HepG2 (cell line): ENCODE measurements around the gene LAMC3.

Source experiments
- ARNTL ChIP-seq: sonication (generic); formaldehyde crosslinking; IDR thresholded peaks from 2 replicates; pipeline ENCODE4 v1.4.0; 2020; ENCODE audit warnings: mild to moderate bottlenecking, missing genetic modification reagents
- ATF7-NPFF ChIP-seq: sonication (generic); formaldehyde crosslinking; IDR thresholded peaks from 2 replicates; pipeline ENCODE4 v1.8.1; 2023; ENCODE audit warnings: mild to moderate bottlenecking, low read depth, missing genetic modification reagents, moderate library complexity
- BCL6 ChIP-seq: IDR thresholded peaks from 2 replicates; pipeline ENCODE4 v1.6.1; 2016; ENCODE audit warnings: missing genetic modification reagents, missing compliant biosample characterization
- CEBPB ChIP-seq: IDR thresholded peaks from 2 replicates; pipeline ENCODE4 v1.6.1; 2011; ENCODE audit warnings: low read depth, low read length, improper control_type of control experiment, borderline replicate concordance
- CTCF ChIP-seq: sonication (generic); formaldehyde crosslinking; IDR thresholded peaks from 2 replicates; pipeline ENCODE4 v1.5.0; 2020; ENCODE audit warnings: mild to moderate bottlenecking, missing genetic modification reagents, moderate library complexity
- MTA3 ChIP-seq: sonication (generic); formaldehyde crosslinking; IDR thresholded peaks from 2 replicates; pipeline ENCODE4 v1.4.0; 2020; ENCODE audit warnings: missing genetic modification reagents
- PHF8 ChIP-seq: sonication (generic); formaldehyde crosslinking; IDR thresholded peaks from 2 replicates; pipeline ENCODE4 v1.5.0; 2020; ENCODE audit warnings: missing genetic modification reagents
- POLR2AphosphoS5 ChIP-seq: IDR thresholded peaks from 2 replicates; pipeline ENCODE4 v1.6.1; 2012; ENCODE audit warnings: low read depth, low read length
- SMARCC2 ChIP-seq: fragments of 450-650 bp; IDR thresholded peaks from 2 replicates; pipeline ENCODE4 v1.6.1; 2017; ENCODE audit warnings: antibody characterized with exemption, mild to moderate bottlenecking
- SNAPC2 ChIP-seq: sonication (generic); formaldehyde crosslinking; IDR thresholded peaks from 2 replicates; pipeline ENCODE4 v1.8.1; 2022; ENCODE audit warnings: mild to moderate bottlenecking, missing genetic modification reagents
- ZNF232 ChIP-seq: sonication (generic); formaldehyde crosslinking; IDR thresholded peaks from 2 replicates; pipeline ENCODE4 v1.4.0; 2020; ENCODE audit warnings: missing genetic modification reagents, borderline replicate concordance
- TF ChIP-seq, protein P1 (sequence below): IDR thresholded peaks from 2 replicates; pipeline ENCODE4 v1.6.1; 2016; ENCODE audit warnings: low read depth, missing genetic modification reagents, missing compliant biosample characterization

DNA sequence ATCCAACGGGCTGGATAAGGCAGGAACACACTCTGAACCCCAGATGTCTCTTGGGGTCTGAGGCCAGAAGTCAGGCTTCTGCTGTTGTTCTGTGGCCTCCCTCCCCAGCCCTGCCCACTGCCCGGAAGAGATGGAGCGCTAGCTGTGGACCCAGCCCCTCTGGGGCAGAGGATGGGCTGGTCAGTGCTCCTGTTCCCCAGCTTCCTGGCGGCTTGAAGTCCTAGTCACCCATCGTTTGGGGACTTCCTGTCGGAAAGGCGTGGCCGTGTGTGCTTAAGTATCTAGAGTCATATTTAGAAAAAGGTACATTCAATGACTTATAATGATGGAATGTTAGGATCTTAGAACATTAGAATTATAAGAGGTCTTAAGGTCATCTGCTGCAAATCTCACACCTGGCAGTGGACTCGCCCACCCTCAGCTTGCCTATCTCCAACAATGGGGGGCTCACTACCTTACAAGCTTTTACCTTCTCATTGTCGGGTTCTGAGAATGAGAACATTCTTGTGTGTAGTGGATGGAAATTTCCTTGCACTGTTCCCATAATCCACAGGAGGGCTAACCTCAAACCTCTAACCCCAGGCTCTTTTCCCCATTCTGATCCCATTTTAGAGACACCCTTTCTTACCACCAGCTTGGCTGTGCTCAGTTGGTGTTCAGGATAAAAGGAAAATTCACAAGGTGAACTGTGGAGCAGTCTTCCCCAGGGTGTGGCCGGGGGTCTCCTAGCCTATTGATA is 74.0 kb downstream of the LAMC3 start:
- TF ChIP-seq ZNF232 (CRISPR knock-in tag): no peak
- TF ChIP-seq, protein P1, sequence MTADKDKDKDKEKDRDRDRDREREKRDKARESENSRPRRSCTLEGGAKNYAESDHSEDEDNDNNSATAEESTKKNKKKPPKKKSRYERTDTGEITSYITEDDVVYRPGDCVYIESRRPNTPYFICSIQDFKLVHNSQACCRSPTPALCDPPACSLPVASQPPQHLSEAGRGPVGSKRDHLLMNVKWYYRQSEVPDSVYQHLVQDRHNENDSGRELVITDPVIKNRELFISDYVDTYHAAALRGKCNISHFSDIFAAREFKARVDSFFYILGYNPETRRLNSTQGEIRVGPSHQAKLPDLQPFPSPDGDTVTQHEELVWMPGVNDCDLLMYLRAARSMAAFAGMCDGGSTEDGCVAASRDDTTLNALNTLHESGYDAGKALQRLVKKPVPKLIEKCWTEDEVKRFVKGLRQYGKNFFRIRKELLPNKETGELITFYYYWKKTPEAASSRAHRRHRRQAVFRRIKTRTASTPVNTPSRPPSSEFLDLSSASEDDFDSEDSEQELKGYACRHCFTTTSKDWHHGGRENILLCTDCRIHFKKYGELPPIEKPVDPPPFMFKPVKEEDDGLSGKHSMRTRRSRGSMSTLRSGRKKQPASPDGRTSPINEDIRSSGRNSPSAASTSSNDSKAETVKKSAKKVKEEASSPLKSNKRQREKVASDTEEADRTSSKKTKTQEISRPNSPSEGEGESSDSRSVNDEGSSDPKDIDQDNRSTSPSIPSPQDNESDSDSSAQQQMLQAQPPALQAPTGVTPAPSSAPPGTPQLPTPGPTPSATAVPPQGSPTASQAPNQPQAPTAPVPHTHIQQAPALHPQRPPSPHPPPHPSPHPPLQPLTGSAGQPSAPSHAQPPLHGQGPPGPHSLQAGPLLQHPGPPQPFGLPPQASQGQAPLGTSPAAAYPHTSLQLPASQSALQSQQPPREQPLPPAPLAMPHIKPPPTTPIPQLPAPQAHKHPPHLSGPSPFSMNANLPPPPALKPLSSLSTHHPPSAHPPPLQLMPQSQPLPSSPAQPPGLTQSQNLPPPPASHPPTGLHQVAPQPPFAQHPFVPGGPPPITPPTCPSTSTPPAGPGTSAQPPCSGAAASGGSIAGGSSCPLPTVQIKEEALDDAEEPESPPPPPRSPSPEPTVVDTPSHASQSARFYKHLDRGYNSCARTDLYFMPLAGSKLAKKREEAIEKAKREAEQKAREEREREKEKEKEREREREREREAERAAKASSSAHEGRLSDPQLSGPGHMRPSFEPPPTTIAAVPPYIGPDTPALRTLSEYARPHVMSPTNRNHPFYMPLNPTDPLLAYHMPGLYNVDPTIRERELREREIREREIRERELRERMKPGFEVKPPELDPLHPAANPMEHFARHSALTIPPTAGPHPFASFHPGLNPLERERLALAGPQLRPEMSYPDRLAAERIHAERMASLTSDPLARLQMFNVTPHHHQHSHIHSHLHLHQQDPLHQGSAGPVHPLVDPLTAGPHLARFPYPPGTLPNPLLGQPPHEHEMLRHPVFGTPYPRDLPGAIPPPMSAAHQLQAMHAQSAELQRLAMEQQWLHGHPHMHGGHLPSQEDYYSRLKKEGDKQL (CRISPR knock-in tag): no peak
- no peak for TF ChIP-seq SNAPC2 (CRISPR knock-in tag)
- TF ChIP-seq PHF8 (CRISPR knock-in tag): no peak
- no peak for TF ChIP-seq ATF7-NPFF (CRISPR knock-in tag)
- TF ChIP-seq SMARCC2: no peak
- TF ChIP-seq BCL6 (CRISPR knock-in tag): no peak
- TF ChIP-seq POLR2AphosphoS5: no peak
- TF ChIP-seq ARNTL: no peak
- TF ChIP-seq CTCF: no peak
- no peak for TF ChIP-seq CEBPB
- no peak for TF ChIP-seq MTA3
